DOHH2 (cell line): Measurements from ENCODE around the gene SEMA3A.

Experiments used
- EZH2phosphoT487 ChIP-seq: fragments of 200-600 bp; sonication (generic); IDR thresholded peaks from 2 replicates; pipeline ENCODE4 v1.6.1; 2017; ENCODE audit warnings: borderline replicate concordance, mild to moderate bottlenecking, antibody characterized with exemption, low read length, moderate library complexity, mixed read lengths
- TF ChIP-seq, protein P1 (sequence below): fragments of 200-600 bp; sonication (generic); IDR thresholded peaks from one replicate; pipeline ENCODE4 v1.5.1; 2014; ENCODE audit warnings: antibody characterized with exemption, mild to moderate bottlenecking, low read depth, low read length; ENCODE audit not compliant: poor library complexity, severe bottlenecking

DNA sequence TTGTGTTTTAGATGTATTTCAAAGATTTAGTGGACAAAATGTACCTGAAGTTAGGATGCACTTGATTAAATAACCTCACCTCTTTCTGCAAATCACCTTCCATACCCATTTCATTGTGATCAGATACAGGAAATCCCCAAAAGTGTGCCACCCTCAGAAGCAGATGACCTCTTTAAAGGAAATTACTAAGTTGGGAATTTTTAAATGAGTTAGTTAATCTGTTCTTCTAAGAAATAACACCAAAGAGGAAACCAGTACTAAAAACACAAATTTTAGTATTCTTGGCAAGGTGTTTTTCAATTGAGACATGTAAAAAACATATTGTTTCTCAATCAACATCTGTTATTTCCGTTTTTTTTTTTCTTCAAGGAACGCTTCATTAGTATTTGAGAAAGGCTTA lies 4.6 kb upstream of the SEMA3A start:
- TF ChIP-seq, protein P1, sequence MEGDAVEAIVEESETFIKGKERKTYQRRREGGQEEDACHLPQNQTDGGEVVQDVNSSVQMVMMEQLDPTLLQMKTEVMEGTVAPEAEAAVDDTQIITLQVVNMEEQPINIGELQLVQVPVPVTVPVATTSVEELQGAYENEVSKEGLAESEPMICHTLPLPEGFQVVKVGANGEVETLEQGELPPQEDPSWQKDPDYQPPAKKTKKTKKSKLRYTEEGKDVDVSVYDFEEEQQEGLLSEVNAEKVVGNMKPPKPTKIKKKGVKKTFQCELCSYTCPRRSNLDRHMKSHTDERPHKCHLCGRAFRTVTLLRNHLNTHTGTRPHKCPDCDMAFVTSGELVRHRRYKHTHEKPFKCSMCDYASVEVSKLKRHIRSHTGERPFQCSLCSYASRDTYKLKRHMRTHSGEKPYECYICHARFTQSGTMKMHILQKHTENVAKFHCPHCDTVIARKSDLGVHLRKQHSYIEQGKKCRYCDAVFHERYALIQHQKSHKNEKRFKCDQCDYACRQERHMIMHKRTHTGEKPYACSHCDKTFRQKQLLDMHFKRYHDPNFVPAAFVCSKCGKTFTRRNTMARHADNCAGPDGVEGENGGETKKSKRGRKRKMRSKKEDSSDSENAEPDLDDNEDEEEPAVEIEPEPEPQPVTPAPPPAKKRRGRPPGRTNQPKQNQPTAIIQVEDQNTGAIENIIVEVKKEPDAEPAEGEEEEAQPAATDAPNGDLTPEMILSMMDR, result no peak
- no peak for TF ChIP-seq EZH2phosphoT487
